IMR-90 (cell line): ENCODE results near the gene VPS26A. TPM values are rescaled to one million over a fixed set of nuclear protein-coding genes. Genes with fewer than 3 reads are reported as not detected.
A peak's percentile ranks its signal among the peaks of the same experiment; 100 is the strongest.

Experiments used
- ATAC-seq: fragments of 200-7000 bp; cut with Tn5 transposase; 2 replicates; pipeline ENCODE4 v1.9.1; 2020; ENCODE audit warnings: low read depth, mild to moderate bottlenecking, moderate library complexity
- BruUV-seq: library from RNA; stranded (reverse); fragments of 400-500 nt; replicated peaks from 2 replicates; lab custom pipeline; 2021; lab: Mats Ljungman, UMichigan
- CTCF ChIA-PET: fragments of 300-600 bp; formaldehyde crosslinking; extraction: SDS; loops from one replicate; lab custom pipeline; 2021; ENCODE audit warnings: antibody characterized with exemption; lab: Yijun Ruan, JAX
- POLR2A ChIA-PET: fragments of 300-600 bp; sonication (Branson Sonifier 250); formaldehyde crosslinking; loops from one replicate; lab custom pipeline; 2022; ENCODE audit warnings: antibody characterized with exemption; ENCODE audit not compliant: unreplicated experiment; lab: Charles Lee
- DNase-seq: peaks from one replicate; pipeline ENCODE4 v3.0.0; 2013
- H2AFZ ChIP-seq: replicated peaks from 2 replicates; pipeline ENCODE3; 2013; ENCODE audit warnings: low read length, mild to moderate bottlenecking; ENCODE audit not compliant: poor library complexity
- H2AK5ac ChIP-seq: 2 replicates; pipeline ENCODE4 v1.6.1; 2013; ENCODE audit warnings: low read depth, low read length, inconsistent platforms
- H2AK9ac ChIP-seq: replicated peaks from 2 replicates; pipeline ENCODE3; 2013; ENCODE audit warnings: mild to moderate bottlenecking, low read depth, low read length, moderate library complexity; ENCODE audit not compliant: poor library complexity
- H2BK120ac ChIP-seq: 2 replicates; pipeline ENCODE4 v1.6.1; 2013; ENCODE audit warnings: low read depth, low read length, inconsistent platforms
- H2BK15ac ChIP-seq: 3 replicates; pipeline ENCODE4 v1.6.1; 2013; ENCODE audit warnings: low read depth, low read length, inconsistent platforms
- H2BK20ac ChIP-seq: 2 replicates; pipeline ENCODE4 v1.6.1; 2013; ENCODE audit warnings: low read depth, mild to moderate bottlenecking, inconsistent platforms, low read length, moderate library complexity
- H2BK5ac ChIP-seq: 2 replicates; pipeline ENCODE4 v1.6.1; 2013; ENCODE audit warnings: mild to moderate bottlenecking, low read depth, low read length, inconsistent platforms; ENCODE audit not compliant: poor library complexity, severe bottlenecking
- H3K14ac ChIP-seq: replicated peaks from 2 replicates; pipeline ENCODE4 v1.6.1; 2013; ENCODE audit warnings: low read depth, low read length, inconsistent platforms
- H3K18ac ChIP-seq: 2 replicates; pipeline ENCODE4 v1.6.1; 2013; ENCODE audit warnings: low read depth, low read length, control low read depth
- H3K23ac ChIP-seq: 2 replicates; pipeline ENCODE4 v1.6.1; 2013; ENCODE audit warnings: low read depth, low read length, inconsistent platforms
- H3K27ac ChIP-seq: 2 replicates; pipeline ENCODE4 v1.5.1; 2013; ENCODE audit warnings: mild to moderate bottlenecking, control low read depth, low read length; ENCODE audit not compliant: insufficient read depth
- H3K27me3 ChIP-seq: 2 replicates; pipeline ENCODE4 v1.6.1; 2013; ENCODE audit warnings: low read length; ENCODE audit not compliant: control insufficient read depth, insufficient read depth
- H3K36me3 ChIP-seq: 2 replicates; pipeline ENCODE4 v1.6.1; 2013; ENCODE audit warnings: low read length, mixed read lengths; ENCODE audit not compliant: control insufficient read depth, insufficient read depth
- H3K4ac ChIP-seq: 2 replicates; pipeline ENCODE4 v1.6.1; 2013; ENCODE audit warnings: low read depth, low read length, inconsistent platforms
- H3K4me1 ChIP-seq: 2 replicates; pipeline ENCODE4 v1.6.1; 2013; ENCODE audit warnings: low read length, mixed read lengths; ENCODE audit not compliant: control insufficient read depth, insufficient read depth
- H3K4me2 ChIP-seq: 2 replicates; pipeline ENCODE4 v1.6.1; 2013; ENCODE audit warnings: low read depth, mild to moderate bottlenecking, control low read depth, low read length, moderate library complexity
- H3K4me3 ChIP-seq: 2 replicates; pipeline ENCODE4 v1.5.1; 2013; ENCODE audit warnings: low read depth, mild to moderate bottlenecking, control low read depth, low read length, moderate library complexity; ENCODE audit not compliant: insufficient read depth
- H3K56ac ChIP-seq: 2 replicates; pipeline ENCODE4 v1.6.1; 2013; ENCODE audit warnings: low read length, inconsistent platforms; ENCODE audit not compliant: insufficient read depth; ENCODE audit errors: extremely low read depth
- H3K79me1 ChIP-seq, 2 experiments: 2 replicates each; pipeline ENCODE4 v1.6.1; 2013; ENCODE audit warnings: low read length in 2 of 2, inconsistent platforms in 1 of 2, low read depth in 1 of 2
- H3K9ac ChIP-seq: 2 replicates; pipeline ENCODE4 v1.6.1; 2013; ENCODE audit warnings: low read depth, low read length, control low read depth
- H3K9me1 ChIP-seq: 2 replicates; pipeline ENCODE4 v1.6.1; 2013; ENCODE audit warnings: low read length, inconsistent platforms; ENCODE audit not compliant: insufficient read depth
- H3K9me3 ChIP-seq: 2 replicates; pipeline ENCODE4 v1.6.1; 2013; ENCODE audit warnings: low read length; ENCODE audit not compliant: control insufficient read depth, insufficient read depth
- H4K20me1 ChIP-seq: 2 replicates; pipeline ENCODE4 v1.6.1; 2013; ENCODE audit warnings: low read length, inconsistent platforms; ENCODE audit not compliant: insufficient read depth
- H4K5ac ChIP-seq: 2 replicates; pipeline ENCODE4 v1.6.1; 2013; ENCODE audit warnings: mild to moderate bottlenecking, low read depth, low read length, control low read depth
- H4K8ac ChIP-seq, 2 experiments: 2 replicates each; pipeline ENCODE4 v1.6.1; 2013; ENCODE audit warnings: low read depth in 2 of 2, low read length in 2 of 2, control low read depth in 1 of 2, inconsistent platforms in 1 of 2
- H4K91ac ChIP-seq: 2 replicates; pipeline ENCODE4 v1.6.1; 2013; ENCODE audit warnings: low read depth, low read length, inconsistent platforms; ENCODE audit not compliant: insufficient read depth
- BHLHE40 ChIP-seq: fragments of 150-350 bp; IDR thresholded peaks from 2 replicates; pipeline ENCODE4 v1.6.1; 2016; ENCODE audit warnings: mild to moderate bottlenecking, low read depth, low read length
- CEBPB ChIP-seq: IDR thresholded peaks from 2 replicates; pipeline ENCODE4 v1.6.1; 2012; ENCODE audit warnings: low read depth, low read length, improper control_type of control experiment
- CHD1 ChIP-seq: IDR thresholded peaks from 2 replicates; pipeline ENCODE4 v1.6.1; 2012; ENCODE audit warnings: low read depth, low read length, improper control_type of control experiment
- CTCF ChIP-seq: conservative IDR thresholded peaks from 2 replicates; pipeline ENCODE4 v1.5.1; 2012; ENCODE audit warnings: mild to moderate bottlenecking, low read depth, low read length, improper control_type of control experiment
- ELK1 ChIP-seq: fragments of 150-350 bp; IDR thresholded peaks from 2 replicates; pipeline ENCODE4 v1.6.1; 2016; ENCODE audit warnings: low read depth, mild to moderate bottlenecking, low read length, moderate library complexity, borderline replicate concordance
- MAFK ChIP-seq: IDR thresholded peaks from 2 replicates; pipeline ENCODE4 v1.6.1; 2012; ENCODE audit warnings: low read depth, low read length, improper control_type of control experiment
- MAZ ChIP-seq: IDR thresholded peaks from 2 replicates; pipeline ENCODE4 v1.6.1; 2012; ENCODE audit warnings: low read depth, mild to moderate bottlenecking, low read length, improper control_type of control experiment, moderate library complexity, borderline replicate concordance
- MXI1 ChIP-seq: IDR thresholded peaks from 2 replicates; pipeline ENCODE4 v1.6.1; 2012; ENCODE audit warnings: low read depth, mild to moderate bottlenecking, low read length, moderate library complexity, borderline replicate concordance
- NFE2L2 ChIP-seq: fragments of 150-350 bp; IDR thresholded peaks from 2 replicates; pipeline ENCODE4 v1.6.1; 2016; ENCODE audit warnings: low read depth, mild to moderate bottlenecking, low read length
- POLR2A ChIP-seq: IDR thresholded peaks from 2 replicates; pipeline ENCODE4 v1.6.1; 2012; ENCODE audit warnings: mild to moderate bottlenecking, low read depth, low read length
- RAD21 ChIP-seq: IDR thresholded peaks from 2 replicates; pipeline ENCODE4 v1.6.1; 2012; ENCODE audit warnings: low read length, improper control_type of control experiment
- RCOR1 ChIP-seq: IDR thresholded peaks from 2 replicates; pipeline ENCODE4 v1.6.1; 2012; ENCODE audit warnings: mild to moderate bottlenecking, low read length, improper control_type of control experiment; ENCODE audit not compliant: insufficient replicate concordance
- RFX5 ChIP-seq: IDR thresholded peaks from 2 replicates; pipeline ENCODE4 v1.8.0; 2012; ENCODE audit warnings: low read depth, mild to moderate bottlenecking, low read length, moderate library complexity
- USF2 ChIP-seq: fragments of 150-350 bp; IDR thresholded peaks from 2 replicates; pipeline ENCODE4 v1.6.1; 2017; ENCODE audit warnings: mild to moderate bottlenecking, antibody characterized with exemption, low read length, low read depth
- WGBS, 2 experiments: methylation state at CpG; one replicate each; pipeline versions ENCODE4 v1.1.5 to v1.1.7; 2013; ENCODE audit warnings: missing lambda C conversion rate in 2 of 2; ENCODE audit not compliant: insufficient read length in 1 of 2; ENCODE audit errors: extremely low coverage in 2 of 2; 5-methylcytosine and 5-hydroxymethylcytosine counted together
- dilution Hi-C: fragments of 300-500 bp; cut with HindIII; formaldehyde crosslinking; loops from one replicate; pipeline ENCODE4 v1.14.3; 2018; ENCODE audit warnings: low sequenced_read_pairs; ENCODE audit not compliant: unreplicated experiment
- in situ Hi-C: fragments of 300-500 bp; cut with MboI; formaldehyde crosslinking; loops from 3 replicates; pipeline ENCODE4 v1.14.3; 2019; ENCODE audit warnings: low sequenced_read_pairs, inconsistent platforms, mixed read lengths
- intact Hi-C: fragments of 100-400 bp; cut with micrococcal nuclease; formaldehyde crosslinking; loops from 2 replicates; pipeline ENCODE4 v1.10.0; 2022
- polyA plus RNA-seq, 3 experiments: library from polyadenylated mRNA; depleted of rRNA; stranded (reverse); fragments of >200 nt; gene quantifications; 2 replicates each; pipeline ENCODE4 v1.2.3, GENCODE V29; 2012; ENCODE audit warnings: low replicate concordance in 1 of 3
- total RNA-seq: library from RNA; depleted of rRNA; stranded (reverse); fragments of >200 nt; gene quantifications from 2 replicates; pipeline ENCODE4 v1.2.3, GENCODE V29; 2012

VPS26A gene
- total and polyA plus RNA-seq, 2 of the 4 experiments (the other 2 are of a cell fraction): 7.2 to 18.7 TPM

GRCh38 chr10:69086001-69086509 is 37.9 kb upstream of the VPS26A start:
- peak overlapping the region; percentile 76; the same call in 1 of the 2 replicates for H2BK120ac ChIP-seq
- no peak overlapping the region for H3K9ac ChIP-seq
- H3K27ac ChIP-seq: no peak overlapping the region
- no TSS peak for BruUV-seq
- no peaks in the 10 kb centered on the region; the same call in 1 of the 2 replicates for H3K9me1 ChIP-seq
- intact Hi-C loops (no loop called here), in situ Hi-C loops (no loop called here), dilution Hi-C loops (no loop called here)
- DNase-seq (no peak), ATAC-seq (peak; percentile 35; the same call in 1 of the 2 replicates)
- no peaks in the 10 kb centered on the region for H3K9me3 ChIP-seq
- peak overlapping the region; percentile 92 for H4K5ac ChIP-seq
- ChIA-PET CTCF (no interaction called here), POLR2A (no interaction called here)
- peak overlapping the region; percentile 24; the same call in 1 of the 2 replicates for H3K18ac ChIP-seq
- no CpG with 5 or more reads among the region's 9 CpGs for whole genome bisulfite sequencing, 2 experiments
- H3K56ac ChIP-seq: no peak overlapping the region
- H3K23ac ChIP-seq: peak overlapping the region; percentile 48
- H3K4me1 ChIP-seq: peaks cover 7% of the 10 kb centered on the region
- no peaks in the 10 kb centered on the region for H4K20me1 ChIP-seq
- peak overlapping the region; percentile 70 for H4K91ac ChIP-seq
- no peaks in the 10 kb centered on the region for H3K27me3 ChIP-seq
- H2AFZ ChIP-seq: peak overlapping the region; percentile 87
- 0 out of 4 replicates have a peak, but pooled peaks cover 0 to 6% of the 10 kb centered on the region in 2 experiments for H3K79me1 ChIP-seq
- H3K36me3 ChIP-seq: no peaks in the 10 kb centered on the region
- no peak overlapping the region for H2BK5ac ChIP-seq
- H3K4ac ChIP-seq: peak overlapping the region; percentile 87
- TF ChIP-seq RCOR1 (no peak), MAZ (no peak), MAFK (no peak), BHLHE40 (no peak), CEBPB (no peak), USF2 (no peak), CHD1 (no peak), RAD21 (no peak), NFE2L2 (no peak), RFX5 (no peak), CTCF (no peak), ELK1 (no peak), POLR2A (no peak), MXI1 (no peak)
- H2BK15ac ChIP-seq: peak overlapping the region; percentile 87; the same call in 1 of the 3 replicates
- H3K4me3 ChIP-seq: no peak overlapping the region
- H3K4me2 ChIP-seq: no peak overlapping the region
- peak overlapping the region; percentile 60 for H2AK9ac ChIP-seq
- no peak overlapping the region for H2BK20ac ChIP-seq
- H3K14ac ChIP-seq: peak overlapping the region; percentile 81; the same call in 1 of the 2 replicates
- H4K8ac ChIP-seq: peak overlapping the region; percentile 9 to 90; a peak in 2 of 4 replicates
- H2AK5ac ChIP-seq: peak overlapping the region; percentile 20; the same call in 1 of the 2 replicates
